ENCODE measurements around the gene EHMT1. TPM values are rescaled to one million over a fixed set of nuclear protein-coding genes. Genes with fewer than 3 reads are reported as not detected.
"Not testable (repeated sequence)": the region's sequence is repeated elsewhere in the genome, so short reads cannot be mapped to it uniquely, and the experiment has no call there.

The EHMT1 gene
- polyA plus RNA-seq, 1 of the 3 experiments (the other 2 are of a cell fraction): 39.5 TPM

- TF ChIP-seq MXI1 (IDR thresholded peaks at IDR 0.05; ENCODE audit: low read depth, low read length) (no peak), SMC3 (IDR thresholded peaks at IDR 0.05; ENCODE audit: low read depth, low read length) (no peak), EP300 (IDR thresholded peaks at IDR 0.05; ENCODE audit: borderline replicate concordance in 1 of 2, low read depth in 1 of 2, low read length in 1 of 2) (no peak), CHD2 (IDR thresholded peaks at IDR 0.05; ENCODE audit: low read length, partially characterized antibody) (no peak), USF1 (IDR thresholded peaks at IDR 0.05; ENCODE audit: borderline replicate concordance, low read depth) (no peak), FOXJ3 (CRISPR knock-in tag; IDR thresholded peaks at IDR 0.05) (no peak)
These were observed 7.7 kb downstream of the EHMT1 start (continued) for GRCh38 chr9:137626464-137626863.

GRCh38 chr9:137627406-137627805 is 8.6 kb downstream of the EHMT1 start:
- H2AFZ ChIP-seq (ENCODE audit: low read depth); DNase-seq; H3F3A ChIP-seq (replicated peaks; ENCODE audit: insufficient read depth); H3K4me2 ChIP-seq; H3K9ac ChIP-seq; H3K4me3 ChIP-seq (ENCODE audit: low read depth in 2 of 2, low read length in 1 of 2); H3K27me3 ChIP-seq (ENCODE audit: insufficient read depth); H3K9me2 ChIP-seq; POLR2A ChIA-PET; H3K27ac ChIP-seq (ENCODE audit: low read depth in 2 of 2, low read length in 1 of 2); H3K9me3 ChIP-seq; H3K4me1 ChIP-seq (ENCODE audit: control insufficient read depth in 1 of 2, insufficient read depth in 2 of 2, low read depth in 1 of 2, low read length in 1 of 2): not testable (repeated sequence)
- CTCF ChIA-PET: interaction anchor here (1.1 kb wide), 1 partner anchor 118 kb away, joined by 3 read pairs; no protein-coding TSS in a partner anchor
- H4K20me1 ChIP-seq (ENCODE audit: insufficient read depth): peaks cover 94% of the 10 kb centered on the region
- WGBS (ENCODE audit: low lambda C conversion rate): 97% methylated on average over 14 of the region's 14 CpGs
- H3K79me2 ChIP-seq (ENCODE audit: insufficient read depth): peaks cover 100% of the 10 kb centered on the region
- H3K36me3 ChIP-seq (replicated peaks in 1 of 2; ENCODE audit: control insufficient read depth in 1 of 2, insufficient read depth in 2 of 2, low read length in 1 of 2): peaks cover 0 to 13% of the 10 kb centered on the region in 2 experiments

- 93% methylated on average over 1 of the region's 1 CpG for WGBS (ENCODE audit: low lambda C conversion rate)
- Histone ChIP-seq H3K79me2 (ENCODE audit: insufficient read depth) (peaks cover 100% of the 10 kb centered on the region), H4K20me1 (ENCODE audit: insufficient read depth) (peaks cover 88% of the 10 kb centered on the region)
These were observed 11.3 kb downstream of the EHMT1 start for GRCh38 chr9:137630126-137630525.

More at GRCh38 chr9:137630126-137630525, 11.3 kb downstream of the EHMT1 start:
- no peak overlapping the region for H3K4me3 ChIP-seq (ENCODE audit: low read depth in 2 of 2, low read length in 1 of 2)
- TF ChIP-seq MAX (IDR thresholded peaks at IDR 0.05; ENCODE audit: low read depth): no peak
- TF ChIP-seq ZBTB33 (IDR thresholded peaks at IDR 0.05; ENCODE audit: borderline replicate concordance, low read depth): no peak
- TF ChIP-seq ELF1 (IDR thresholded peaks at IDR 0.05): no peak
- TF ChIP-seq RFX5 (IDR thresholded peaks at IDR 0.05; ENCODE audit: low read length): no peak
- TF ChIP-seq SMC3 (IDR thresholded peaks at IDR 0.05; ENCODE audit: low read depth, low read length): no peak
- TF ChIP-seq NRF1 (IDR thresholded peaks at IDR 0.05; ENCODE audit: low read depth, low read length): no peak
- TF ChIP-seq FOXM1 (IDR thresholded peaks at IDR 0.05; ENCODE audit: low read depth): no peak
- TF ChIP-seq JUND (IDR thresholded peaks at IDR 0.05): no peak
- no peak for TF ChIP-seq MXI1 (IDR thresholded peaks at IDR 0.05; ENCODE audit: low read depth, low read length)
- no peak for TF ChIP-seq REST (IDR thresholded peaks at IDR 0.05; ENCODE audit: low read depth, low read length)
- TF ChIP-seq CHD2 (IDR thresholded peaks at IDR 0.05; ENCODE audit: low read length, partially characterized antibody): no peak
- no peak for TF ChIP-seq RCOR1 (IDR thresholded peaks at IDR 0.05; ENCODE audit: low read length)
- TF ChIP-seq GATA2 (CRISPR knock-in tag; IDR thresholded peaks at IDR 0.05): no peak
- TF ChIP-seq MEF2A (IDR thresholded peaks at IDR 0.05; ENCODE audit: borderline replicate concordance, low read depth): no peak
- no peak for TF ChIP-seq EZH2phosphoT487 (IDR thresholded peaks at IDR 0.05; ENCODE audit: borderline replicate concordance, low read depth)
- TF ChIP-seq RXRA (IDR thresholded peaks at IDR 0.05; ENCODE audit: borderline replicate concordance, low read depth): no peak
- no peak for DNase-seq
- POLR2A ChIA-PET: no interaction called here
- no peak overlapping the region for H3K4me2 ChIP-seq
- H3K9me3 ChIP-seq: no peaks in the 10 kb centered on the region
- H3K9ac ChIP-seq: no peak overlapping the region
- 0 out of 4 replicates have a peak overlapping the region, but pooled peaks of 1 of the 2 experiments have one; percentile 14 for H3K27ac ChIP-seq (ENCODE audit: low read depth in 2 of 2, low read length in 1 of 2)
- H2AFZ ChIP-seq (ENCODE audit: low read depth): no peak overlapping the region
- no peaks in the 10 kb centered on the region for H3K9me2 ChIP-seq
- peaks cover 0 to 7% of the 10 kb centered on the region in 2 experiments; a peak in 2 of 4 replicates for H3K4me1 ChIP-seq (ENCODE audit: control insufficient read depth in 1 of 2, insufficient read depth in 2 of 2, low read depth in 1 of 2, low read length in 1 of 2)
- CTCF ChIA-PET: interaction anchor here (0.8 kb wide), 1 partner anchor 9 kb away, joined by 3 read pairs; no protein-coding TSS in a partner anchor
- peaks cover 3% of the 10 kb centered on the region for H3F3A ChIP-seq (replicated peaks; ENCODE audit: insufficient read depth)
- H3K36me3 ChIP-seq (replicated peaks in 1 of 2; ENCODE audit: control insufficient read depth in 1 of 2, insufficient read depth in 2 of 2, low read length in 1 of 2): no peaks in the 10 kb centered on the region
- no peaks in the 10 kb centered on the region for H3K27me3 ChIP-seq (ENCODE audit: insufficient read depth)
